Stomach (tissue), 4 donors: Measurements from ENCODE around the gene FAM3D.

Experiments
- POLR2A ChIP-seq, 4 donors: fragments of 450-650 bp; IDR thresholded peaks; one replicate each; pipeline ENCODE4 v1.6.1; 2016; ENCODE audit warnings: antibody characterized with exemption in 4 of 4, control low read depth in 2 of 4, mild to moderate bottlenecking in 1 of 4, moderate library complexity in 1 of 4
- TF ChIP-seq, protein P1 (sequence below), 7 experiments: fragments of 450-650 bp in 4 of 7; fragments of 200-600 bp in 3 of 7; sonication (generic) in 3 of 7; IDR thresholded peaks; one replicate each; pipeline ENCODE4 v1.5.1; 2016 to 2019; ENCODE audit warnings: antibody characterized with exemption in 7 of 7, control low read depth in 2 of 7, mild to moderate bottlenecking in 1 of 7

- TF ChIP-seq, protein P1, sequence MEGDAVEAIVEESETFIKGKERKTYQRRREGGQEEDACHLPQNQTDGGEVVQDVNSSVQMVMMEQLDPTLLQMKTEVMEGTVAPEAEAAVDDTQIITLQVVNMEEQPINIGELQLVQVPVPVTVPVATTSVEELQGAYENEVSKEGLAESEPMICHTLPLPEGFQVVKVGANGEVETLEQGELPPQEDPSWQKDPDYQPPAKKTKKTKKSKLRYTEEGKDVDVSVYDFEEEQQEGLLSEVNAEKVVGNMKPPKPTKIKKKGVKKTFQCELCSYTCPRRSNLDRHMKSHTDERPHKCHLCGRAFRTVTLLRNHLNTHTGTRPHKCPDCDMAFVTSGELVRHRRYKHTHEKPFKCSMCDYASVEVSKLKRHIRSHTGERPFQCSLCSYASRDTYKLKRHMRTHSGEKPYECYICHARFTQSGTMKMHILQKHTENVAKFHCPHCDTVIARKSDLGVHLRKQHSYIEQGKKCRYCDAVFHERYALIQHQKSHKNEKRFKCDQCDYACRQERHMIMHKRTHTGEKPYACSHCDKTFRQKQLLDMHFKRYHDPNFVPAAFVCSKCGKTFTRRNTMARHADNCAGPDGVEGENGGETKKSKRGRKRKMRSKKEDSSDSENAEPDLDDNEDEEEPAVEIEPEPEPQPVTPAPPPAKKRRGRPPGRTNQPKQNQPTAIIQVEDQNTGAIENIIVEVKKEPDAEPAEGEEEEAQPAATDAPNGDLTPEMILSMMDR (IDR thresholded peaks at IDR 0.05) = no peak
- no peak for TF ChIP-seq POLR2A (IDR thresholded peaks at IDR 0.05)
Observed at GRCh38 chr3:58654466-58654865, 12.1 kb downstream of the FAM3D start.
